ENCODE results near the gene G3BP2.

DNA sequence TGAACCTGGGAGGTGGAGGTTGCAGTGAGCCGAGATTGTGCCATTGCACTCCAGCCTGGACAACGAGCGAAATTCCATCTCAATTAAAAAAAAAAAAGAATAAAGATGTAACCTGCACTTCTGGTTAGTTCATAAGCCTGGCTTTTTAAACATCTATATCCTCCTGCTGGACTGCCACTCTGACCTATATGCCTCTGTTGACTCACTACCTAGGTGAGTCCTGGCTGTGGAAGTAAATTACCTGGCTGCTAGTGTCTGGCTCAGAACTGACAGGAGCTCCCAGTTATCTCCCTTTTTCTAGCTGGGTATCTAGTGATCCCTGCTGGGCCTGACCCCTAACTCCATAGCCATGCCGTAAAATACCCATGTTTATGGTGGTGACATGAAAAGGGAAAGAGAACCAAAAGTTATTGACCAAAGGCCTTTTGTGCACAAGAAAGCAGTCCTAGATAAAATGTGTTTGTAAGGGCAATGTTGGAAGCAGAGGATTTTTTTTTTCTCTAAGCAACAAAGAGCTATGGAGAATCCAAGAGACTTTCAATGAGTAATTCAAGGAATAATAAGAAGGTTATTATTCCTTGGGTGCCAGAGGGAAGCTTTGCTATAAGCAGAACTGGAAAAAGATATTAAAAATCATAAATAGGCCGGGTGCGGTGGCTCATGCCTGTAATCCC lies 10.4 kb upstream of the G3BP2 start:
- TF ChIP-seq, protein P1, sequence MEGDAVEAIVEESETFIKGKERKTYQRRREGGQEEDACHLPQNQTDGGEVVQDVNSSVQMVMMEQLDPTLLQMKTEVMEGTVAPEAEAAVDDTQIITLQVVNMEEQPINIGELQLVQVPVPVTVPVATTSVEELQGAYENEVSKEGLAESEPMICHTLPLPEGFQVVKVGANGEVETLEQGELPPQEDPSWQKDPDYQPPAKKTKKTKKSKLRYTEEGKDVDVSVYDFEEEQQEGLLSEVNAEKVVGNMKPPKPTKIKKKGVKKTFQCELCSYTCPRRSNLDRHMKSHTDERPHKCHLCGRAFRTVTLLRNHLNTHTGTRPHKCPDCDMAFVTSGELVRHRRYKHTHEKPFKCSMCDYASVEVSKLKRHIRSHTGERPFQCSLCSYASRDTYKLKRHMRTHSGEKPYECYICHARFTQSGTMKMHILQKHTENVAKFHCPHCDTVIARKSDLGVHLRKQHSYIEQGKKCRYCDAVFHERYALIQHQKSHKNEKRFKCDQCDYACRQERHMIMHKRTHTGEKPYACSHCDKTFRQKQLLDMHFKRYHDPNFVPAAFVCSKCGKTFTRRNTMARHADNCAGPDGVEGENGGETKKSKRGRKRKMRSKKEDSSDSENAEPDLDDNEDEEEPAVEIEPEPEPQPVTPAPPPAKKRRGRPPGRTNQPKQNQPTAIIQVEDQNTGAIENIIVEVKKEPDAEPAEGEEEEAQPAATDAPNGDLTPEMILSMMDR (IDR thresholded peaks at IDR 0.05; ENCODE audit: low read depth, low read length), result no peak
- TF ChIP-seq EZH2phosphoT487 (IDR thresholded peaks at IDR 0.05; ENCODE audit: low read depth), result no peak
